Stimulated activated CD8-positive, alpha-beta memory T cell treated with anti-CD3 and anti-CD28 coated beads, Interleukin-4, amount 100 ng/mL, for 1 hour (primary cell): ENCODE data around the gene TMEM97.

Source experiments
- DNase-seq, 2 donors: peaks; one replicate each; pipeline ENCODE4 v3.0.0-alpha.2; 2020; ENCODE audit warnings: low read depth in 2 of 2, low spot score in 1 of 2

Gene TMEM97

DNA sequence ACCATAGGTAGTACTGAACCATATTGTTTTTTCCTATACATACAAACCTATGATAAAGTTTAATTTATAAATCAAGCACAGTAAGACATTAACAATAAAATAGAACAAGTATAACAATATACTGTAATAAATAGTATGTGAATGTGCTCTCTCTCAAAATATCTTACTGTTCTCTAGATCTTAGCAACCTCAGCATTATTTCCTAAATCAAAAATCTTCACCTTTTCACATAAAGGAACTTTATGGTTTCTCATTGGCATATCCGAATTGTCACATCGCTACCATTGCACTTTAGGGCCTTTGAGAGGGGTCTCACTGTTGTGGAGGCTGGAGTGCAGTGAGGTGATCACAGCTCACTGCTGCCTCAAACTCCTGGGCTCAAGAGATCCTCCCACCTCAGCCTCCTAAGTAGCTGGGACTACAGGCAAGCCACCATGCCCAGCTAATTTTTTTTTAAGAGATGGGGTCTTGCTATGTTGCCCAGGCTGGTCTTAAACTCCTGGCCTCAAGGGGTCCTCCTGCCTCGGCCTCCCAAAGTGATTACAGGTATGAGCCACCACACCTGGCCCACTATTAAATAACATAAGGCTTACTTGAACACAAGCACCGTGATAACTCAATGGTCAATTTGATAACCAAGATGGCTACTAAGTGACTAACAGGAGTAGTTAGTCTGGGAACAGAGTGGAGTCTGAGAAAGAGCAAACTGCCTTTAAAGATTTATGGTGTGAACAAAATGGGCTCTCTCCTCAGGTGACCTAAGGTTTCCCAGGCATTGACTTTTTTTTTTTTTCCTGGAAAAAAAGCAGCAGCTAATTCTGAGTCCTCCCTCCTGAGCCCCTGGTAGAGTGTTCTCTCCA lies 2.9 kb upstream of the TMEM97 start:
- DNase-seq, result no peak

DNA sequence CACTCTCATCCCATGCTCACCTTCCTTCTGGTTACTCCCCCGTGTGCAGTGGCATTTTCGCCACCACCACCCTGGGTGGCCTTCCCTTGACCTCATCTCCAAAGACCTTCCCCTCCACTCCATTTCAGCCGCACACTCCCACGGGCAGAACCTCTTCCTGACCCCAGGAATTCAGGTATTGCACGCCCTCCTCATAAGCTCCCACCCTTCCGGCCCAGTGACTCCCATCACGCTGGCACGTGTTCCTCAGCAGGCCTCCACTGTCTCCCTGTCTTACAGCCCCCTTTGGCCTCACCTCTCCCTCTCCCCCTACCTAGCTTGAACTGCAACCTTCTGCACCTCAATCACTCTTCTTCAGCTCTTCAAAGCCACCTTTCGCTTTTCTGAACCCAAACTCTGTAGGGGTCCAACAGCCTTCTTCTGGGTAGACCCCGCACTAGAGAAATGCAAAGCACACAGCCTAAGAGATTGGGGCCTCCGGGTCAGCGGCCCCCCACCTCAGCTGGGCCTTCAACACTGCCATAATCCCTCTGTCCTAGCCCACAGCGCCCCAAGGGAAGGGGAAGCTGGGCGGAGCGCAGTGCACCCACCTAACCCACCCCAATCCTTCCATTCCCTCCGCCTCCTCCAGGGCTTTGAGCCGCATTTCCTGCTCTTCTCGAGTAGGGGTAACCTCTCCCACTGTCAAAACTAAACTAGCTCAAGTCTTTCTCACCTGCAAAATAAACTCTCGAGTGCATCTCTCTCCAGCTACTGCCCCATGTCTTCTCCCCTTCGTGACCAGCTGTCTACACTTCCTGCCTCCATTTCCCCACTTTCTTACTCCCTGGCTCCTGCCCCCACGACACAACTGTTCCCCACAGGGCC lies 1.7 kb upstream of the TMEM97 start:
- no peak for DNase-seq

DNA sequence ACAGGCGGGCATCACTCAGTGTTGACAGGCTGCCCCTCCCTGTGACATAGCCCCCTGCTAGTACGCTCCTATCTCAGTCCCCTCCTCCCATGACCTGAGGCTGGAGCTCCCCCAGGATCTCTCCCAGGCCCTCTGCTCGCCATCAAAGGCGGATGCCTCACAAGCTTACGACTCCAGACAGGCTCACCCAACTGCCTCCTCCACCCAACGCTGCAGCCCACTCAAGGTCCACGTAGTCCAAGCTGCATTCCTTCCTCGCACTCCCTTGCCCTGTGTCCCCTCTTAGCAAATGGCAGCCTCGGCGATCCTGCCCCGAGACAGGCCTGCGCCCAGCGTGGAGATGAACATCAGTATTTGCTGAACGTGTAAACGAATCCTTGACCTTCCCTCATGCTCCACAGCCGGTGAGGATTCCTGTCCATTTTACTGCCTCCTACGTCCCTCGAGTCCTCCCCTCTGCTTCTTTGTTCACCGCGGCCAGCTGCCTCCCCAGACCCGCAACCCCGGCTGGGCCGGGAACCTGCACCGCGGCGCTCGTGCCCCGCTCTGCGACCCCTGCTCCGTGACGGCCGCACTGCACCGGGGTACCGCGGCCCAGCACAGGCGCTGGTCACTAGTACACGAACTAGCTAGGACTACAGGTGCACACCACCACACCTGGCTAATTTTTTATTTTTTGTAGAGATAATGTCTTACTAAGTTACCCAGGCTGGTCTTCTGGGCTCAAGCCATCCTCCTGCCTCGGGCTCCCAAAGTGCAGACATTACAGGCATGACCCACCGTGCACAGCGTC lies 838 bp upstream of the TMEM97 start:
- DNase-seq, result no peak

DNA sequence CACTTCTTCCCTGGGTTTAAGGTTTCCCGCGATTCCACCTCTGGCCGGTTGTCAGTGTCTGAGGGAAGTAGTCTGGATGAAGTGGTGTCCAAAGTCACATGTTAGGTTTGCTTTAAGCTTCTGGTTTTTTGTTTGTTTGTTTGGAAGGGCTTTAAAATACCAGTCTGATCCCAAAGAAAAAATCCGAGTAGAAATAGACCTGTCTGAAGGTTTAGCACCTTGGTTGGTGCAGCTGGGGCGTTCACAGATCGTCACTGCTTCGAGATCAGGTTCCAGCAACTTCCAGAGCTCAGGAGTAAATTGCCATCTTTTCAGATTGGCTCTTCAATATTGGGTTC lies 567 bp downstream of the TMEM97 start:
- DNase-seq, result no peak

DNA sequence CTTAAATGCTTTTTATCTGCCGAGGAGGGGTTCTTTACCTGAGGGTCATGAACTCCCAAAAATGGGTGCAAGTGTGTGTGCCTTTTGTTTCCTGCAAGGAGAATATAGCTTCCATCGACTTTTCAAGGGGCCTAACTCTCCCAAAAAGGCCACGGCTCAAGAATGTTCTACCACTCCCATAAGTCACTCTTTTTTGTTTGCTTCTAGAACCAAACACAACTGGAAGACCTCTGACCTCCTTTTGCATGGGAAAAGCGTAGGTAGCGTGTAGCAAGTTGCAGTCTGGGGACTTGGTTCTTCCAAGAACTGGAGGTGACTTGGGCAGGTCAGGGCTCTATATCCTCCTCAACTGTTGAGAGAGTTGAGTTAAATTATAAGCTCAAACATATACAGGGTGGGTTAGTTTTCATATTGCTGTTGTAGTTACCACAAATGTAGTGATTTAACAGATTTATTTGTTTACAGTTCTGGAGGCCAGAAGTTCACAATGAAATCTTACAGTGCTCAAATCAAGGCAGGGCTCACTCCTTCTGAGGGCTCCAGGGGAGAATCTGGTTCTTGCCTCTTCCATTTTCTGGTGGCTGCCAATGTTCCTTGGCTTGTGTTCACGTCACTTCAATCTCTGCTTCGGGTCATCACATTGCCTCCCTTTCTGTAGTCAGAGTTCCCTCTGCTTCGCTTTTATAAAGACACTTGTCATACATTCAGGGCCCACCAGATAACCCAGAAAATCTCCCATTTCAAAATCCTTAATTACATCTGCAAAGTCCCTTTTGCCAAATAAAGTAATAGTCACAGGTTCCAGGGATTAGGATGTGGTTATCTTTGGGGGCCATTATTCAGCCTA lies 1.4 kb downstream of the TMEM97 start:
- DNase-seq, result no peak

DNA sequence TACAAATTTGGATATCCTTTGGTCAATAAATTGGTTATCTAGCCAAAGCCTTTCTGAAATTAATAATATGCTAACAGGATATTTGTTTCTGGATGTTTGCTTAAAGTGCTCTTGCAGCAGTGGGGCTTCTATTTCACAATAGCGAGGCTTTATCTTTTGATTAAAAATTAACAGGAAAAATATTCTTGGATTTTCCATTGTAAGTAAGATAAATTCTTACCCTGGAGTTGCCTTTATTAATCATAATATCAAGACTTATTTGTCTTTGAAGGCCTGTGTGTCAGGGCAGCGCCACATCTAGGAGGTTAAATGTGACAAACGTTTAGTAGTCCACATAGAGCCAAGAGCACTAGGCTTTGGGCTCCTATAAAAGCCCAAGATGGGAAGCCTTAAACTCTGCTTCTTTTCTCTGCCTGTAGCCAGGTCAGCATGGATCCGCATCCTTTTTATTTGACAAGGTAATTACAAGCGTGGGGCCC lies 5.3 kb downstream of the TMEM97 start:
- DNase-seq, result no peak

DNA sequence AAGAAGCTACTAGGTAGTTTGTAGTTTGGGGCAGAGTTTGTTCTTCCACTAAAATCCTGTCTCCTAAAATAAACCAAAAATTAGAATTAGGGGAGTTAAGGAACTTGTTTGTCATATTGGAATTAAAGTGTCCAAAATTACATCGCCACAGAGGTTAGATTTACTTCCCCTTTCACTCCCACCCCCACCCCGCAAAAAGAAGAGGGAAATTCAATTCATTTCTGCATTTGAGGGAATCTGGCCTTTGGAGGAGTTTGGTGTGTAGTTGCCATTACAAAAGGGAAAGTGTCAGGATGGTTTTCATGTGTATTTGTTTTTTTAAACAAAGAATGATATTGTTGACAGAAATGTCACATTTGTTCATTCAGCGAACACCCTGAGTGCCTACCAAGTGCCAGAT lies 5.8 kb downstream of the TMEM97 start:
- DNase-seq, result no peak

DNA sequence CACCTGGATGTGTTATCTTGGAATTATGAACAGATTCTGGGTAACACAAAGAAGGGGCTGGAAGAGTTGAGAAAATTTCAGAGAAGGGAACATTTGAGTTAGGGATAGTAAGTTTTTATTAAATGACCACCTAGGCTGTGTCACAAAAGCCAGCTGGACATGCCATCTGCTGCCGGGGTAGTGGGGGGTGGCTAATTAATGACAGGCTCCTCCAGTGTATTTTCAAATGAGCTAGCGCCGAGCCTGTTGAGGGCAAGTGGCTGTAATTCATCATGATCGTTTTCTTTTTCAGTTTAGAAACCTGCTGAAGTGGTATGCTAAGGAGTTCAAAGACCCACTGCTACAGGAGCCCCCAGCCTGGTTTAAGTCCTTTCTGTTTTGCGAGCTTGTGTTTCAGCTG lies 6.2 kb downstream of the TMEM97 start:
- no peak for DNase-seq

DNA sequence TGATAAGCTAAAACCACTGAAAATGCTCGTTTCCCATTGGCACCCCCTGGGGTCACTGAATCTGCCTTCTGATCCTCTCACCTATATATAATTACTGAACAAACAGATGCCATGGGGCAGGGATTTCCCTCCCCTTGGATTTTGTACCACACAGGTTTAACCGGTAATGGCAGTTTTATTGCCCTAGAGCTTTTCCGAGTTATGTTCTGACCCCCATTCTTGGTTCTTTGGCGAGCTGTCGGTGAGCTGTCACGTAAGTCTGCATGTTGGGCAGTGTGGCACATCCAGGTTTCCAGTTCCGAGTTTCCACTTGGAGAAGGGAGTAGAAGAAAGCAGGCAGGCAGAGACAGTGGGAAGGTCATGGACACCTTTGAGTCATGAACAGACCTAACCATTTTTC lies 7.1 kb downstream of the TMEM97 start:
- no peak for DNase-seq

DNA sequence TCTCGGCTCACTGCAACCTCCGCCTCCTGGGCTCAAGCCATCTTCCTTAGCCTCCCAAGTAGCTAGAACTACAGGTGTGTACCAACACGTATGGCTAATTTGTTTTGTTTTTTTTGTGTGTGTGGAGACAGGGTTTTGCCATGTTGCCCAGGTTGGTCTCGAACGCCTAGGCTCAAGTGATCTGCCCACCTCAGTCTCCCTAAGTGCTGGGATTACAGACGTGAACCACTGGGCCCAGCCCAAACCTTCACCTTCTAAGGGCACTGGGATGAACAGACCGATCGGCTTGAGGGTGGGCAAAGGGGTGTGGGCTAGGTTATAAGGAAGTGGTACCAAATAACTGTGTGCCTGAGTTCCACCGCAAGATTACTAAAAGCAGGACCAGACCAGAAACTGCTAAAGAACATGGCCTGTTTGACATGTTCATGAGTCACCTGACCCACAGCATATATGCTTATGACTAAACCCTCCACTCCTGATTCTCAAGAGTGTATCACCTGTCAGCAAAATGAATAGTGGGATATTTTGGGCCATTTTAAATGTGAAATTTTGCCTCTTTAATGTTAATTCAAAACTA lies 8.1 kb downstream of the TMEM97 start:
- DNase-seq, result no peak

DNA sequence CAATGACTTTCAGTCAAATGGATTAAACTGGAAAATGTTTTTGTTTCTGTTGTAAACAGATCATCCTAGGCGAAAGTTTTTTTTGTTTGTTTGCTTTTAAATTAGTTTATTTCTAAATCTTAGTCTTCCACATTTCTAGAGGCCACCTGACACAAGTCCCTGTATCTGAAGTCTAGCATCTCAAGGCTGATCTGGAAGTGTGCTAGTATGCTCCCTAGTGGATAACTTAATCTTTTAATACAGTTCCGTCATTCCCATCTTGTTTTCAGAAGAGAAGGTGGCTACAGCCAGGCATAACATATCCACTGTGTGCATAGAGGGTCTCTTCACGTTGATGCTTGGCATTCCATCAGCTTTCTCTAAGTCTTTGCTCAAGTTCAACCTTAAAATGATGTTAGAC lies 8.7 kb downstream of the TMEM97 start:
- no peak for DNase-seq

DNA sequence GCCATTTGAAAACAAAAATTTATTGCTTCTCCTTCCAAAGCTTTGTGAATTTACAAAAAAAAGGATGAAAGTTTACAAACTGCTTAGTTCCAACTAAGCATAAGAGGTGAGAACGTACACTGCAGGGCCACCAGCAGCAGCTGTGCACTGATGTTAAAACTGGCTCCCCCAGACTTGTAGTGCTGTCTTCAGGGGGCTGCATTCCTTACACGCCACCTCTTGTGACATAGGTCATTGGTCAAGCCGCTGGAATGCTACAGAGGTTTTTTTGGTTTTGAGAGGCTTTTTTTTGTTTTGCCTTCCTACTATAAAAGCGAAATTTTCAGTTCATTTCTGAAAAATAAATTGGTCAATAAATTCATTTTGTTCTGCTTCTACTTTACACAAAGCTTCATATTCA lies 9.3 kb downstream of the TMEM97 start:
- no peak for DNase-seq

DNA sequence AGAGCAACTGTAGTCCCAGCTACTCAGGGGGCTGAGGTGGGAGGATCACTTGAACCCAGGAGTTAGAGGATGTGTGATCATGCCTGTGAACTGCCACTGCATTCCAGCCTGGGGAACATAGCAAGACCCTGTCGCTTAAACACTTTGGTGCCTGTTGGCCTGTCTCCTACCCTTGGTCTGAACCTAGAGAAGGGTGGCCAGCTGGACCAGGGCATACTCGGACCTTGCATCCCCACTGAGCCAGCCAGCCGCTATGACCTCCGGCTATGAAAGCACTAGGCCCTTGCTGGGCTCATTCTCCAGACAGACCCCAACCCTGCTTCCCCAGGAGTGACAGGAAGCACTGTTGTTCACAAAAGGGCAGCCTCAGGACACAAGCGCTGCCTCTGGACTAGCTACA lies 11.7 kb downstream of the TMEM97 start:
- no peak for DNase-seq

DNA sequence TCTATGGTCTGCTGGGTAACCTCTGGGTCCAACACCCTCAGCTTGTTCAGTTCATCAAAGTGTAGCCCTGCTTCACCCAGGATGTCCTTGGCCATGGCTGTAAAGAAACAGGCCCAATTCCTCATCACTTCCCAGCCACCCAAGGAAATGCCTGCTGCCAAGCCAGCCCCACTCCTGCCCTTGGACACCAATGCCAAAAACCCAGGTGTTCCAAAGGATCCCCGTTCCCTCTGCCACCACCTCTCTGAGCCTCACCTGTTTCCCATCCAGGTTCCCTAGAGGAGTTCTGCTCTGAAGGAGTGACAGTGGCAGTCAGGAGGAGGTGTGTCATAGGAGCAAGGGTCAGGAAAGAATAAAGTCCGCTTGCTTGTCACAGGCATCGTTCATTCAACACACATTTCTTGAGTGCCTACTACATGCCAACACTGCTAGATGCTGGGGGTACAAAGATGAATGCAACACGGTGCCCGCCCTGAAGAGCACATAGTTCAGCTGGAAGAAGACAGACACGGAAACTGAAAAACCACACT lies 13.0 kb downstream of the TMEM97 start:
- DNase-seq, result no peak

DNA sequence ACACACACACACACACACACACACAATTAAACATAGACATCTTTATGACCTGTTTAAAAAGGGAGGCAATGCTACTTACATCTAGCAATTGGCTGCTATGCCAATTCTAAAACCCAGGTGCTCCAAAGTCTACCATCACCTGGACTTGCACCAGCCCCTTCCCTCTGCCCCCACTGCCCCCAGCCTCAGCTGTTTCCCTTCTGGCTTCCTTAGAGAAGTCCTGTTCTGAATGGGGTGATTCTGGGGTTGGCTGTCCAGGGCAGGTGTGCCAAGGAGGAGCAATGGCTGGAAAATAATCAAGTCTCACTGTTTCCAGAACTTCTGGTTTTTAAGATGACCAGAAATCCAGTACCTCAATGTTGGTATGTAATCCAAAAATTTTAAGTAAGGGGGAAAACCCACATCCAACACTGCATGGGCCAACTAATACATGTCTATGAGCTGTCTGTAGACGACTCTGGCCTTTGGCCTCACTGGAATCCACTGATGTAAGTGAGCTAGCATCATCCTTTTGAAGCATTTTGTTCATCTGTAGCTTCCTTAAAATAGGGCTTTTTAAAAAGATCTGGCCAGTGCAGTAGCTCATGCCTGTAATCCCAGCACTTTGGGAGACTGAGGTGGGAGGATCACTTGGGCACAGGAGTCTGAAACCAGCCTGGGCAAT lies 14.2 kb downstream of the TMEM97 start:
- DNase-seq, result no peak

DNA sequence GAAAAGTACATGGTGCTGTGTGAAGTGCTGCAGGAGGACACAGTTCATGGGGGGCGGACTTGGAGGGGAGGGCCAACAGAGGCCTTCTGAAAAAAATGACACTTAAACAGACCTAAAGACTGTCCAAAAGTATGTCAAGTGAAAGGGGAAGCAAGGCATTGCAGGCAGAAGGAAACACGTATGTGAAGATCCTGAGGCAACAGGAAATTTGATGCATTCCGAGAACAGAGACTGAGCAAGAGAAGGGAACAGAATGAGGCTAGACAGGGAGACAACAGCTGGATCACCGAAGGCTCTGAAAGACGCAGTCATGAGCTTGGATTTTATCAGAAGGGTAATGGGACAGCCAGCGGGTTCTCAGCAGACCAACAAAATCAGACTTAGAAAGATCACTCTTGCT lies 15.2 kb downstream of the TMEM97 start:
- DNase-seq, result no peak

DNA sequence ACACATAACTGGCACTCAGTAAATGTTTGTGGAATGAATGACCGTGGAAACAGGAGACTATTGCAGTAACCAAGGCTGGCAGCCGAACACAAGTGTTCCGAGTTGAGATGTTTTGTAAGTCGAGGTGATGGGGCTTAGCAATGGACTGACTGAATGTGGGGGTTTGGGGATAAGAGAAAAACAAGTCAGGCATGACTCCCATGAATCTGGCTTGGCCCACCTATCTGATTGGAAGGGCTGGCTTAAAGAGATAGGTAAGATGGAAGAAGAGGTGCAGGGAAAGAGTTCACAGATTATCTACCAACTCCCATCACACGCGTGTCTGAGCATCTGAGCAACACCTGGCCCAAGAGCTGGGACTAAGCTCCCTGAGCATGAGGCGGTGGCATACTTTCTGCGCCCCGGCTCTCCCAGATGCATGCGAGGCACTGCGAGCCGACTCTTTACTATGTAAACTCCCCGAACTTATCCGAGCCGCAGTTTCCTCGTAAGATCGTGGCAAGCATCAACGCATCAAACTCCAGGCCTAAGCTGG lies 15.7 kb downstream of the TMEM97 start:
- no peak for DNase-seq

DNA sequence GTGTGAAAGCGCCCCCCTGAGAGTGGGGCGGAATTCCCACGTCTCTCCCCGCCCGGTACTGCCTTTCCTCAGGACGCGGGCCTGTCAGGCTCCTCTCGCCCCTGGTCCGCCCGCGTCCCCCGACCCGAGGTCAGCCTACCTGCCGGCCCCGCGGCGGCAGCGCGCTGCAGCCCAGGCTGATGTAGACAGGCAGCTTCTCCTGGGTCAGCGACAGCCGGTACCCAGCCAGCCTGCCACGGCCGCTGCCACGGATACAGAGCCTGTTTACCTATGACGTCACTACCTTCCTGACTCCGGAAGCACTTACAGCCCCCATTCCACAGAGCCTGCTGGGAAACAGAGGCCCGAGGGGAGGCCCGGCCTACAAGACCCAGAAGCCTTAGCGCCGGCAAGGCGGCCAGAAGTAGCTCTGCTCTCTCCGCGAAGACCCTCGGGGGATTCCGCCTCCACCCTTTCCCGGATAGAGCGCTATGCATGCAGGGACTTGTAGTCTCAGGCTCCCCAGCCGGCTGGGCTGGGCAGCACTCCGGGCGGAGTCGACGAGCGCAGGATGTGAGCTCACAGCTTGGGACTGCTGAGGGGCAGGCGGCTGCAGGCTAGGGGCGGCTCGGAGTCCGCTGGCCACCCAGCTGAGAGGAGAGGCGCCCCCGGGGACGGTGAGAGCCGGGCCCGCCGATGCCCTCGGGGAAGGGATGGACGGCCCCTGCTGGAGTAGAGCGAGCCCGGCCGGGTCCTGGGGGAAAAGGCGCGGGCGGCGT lies 16.4 kb downstream of the TMEM97 start, which contains the start of the genes IFT20 and TNFAIP1:
TSS of gene IFT20 (minus strand) at position 272 of the 758 bp plus-strand sequence. CDS start 3,487 bp downstream, outside the sequence.
TSS of gene TNFAIP1 (plus strand) at position 561 of the 758 bp plus-strand sequence. CDS start 3,761 bp downstream, outside the sequence.
- DNase-seq, result peak; percentile 85 to 96
